Transverse colon (tissue), 3 donors: ENCODE measurements around the gene CYTH4.

Source experiments
- CTCF ChIP-seq, 5 experiments: fragments of 200-600 bp in 3 of 5; fragments of 450-650 bp in 2 of 5; sonication (generic) in 3 of 5; IDR thresholded peaks; 1 replicate in 2 of 5; 2 replicates in 3 of 5; pipeline ENCODE4 v1.5.1; 2016 to 2017; ENCODE audit warnings: antibody characterized with exemption in 5 of 5, inconsistent platforms in 3 of 5, mild to moderate bottlenecking in 2 of 5, moderate library complexity in 1 of 5
- EP300 ChIP-seq: sonication (generic); formaldehyde crosslinking; IDR thresholded peaks from one replicate; pipeline ENCODE4 v1.6.1; 2017; ENCODE audit warnings: antibody characterized with exemption, low read depth

GRCh38 chr22:37237371-37238268 lies 44.7 kb upstream of the CYTH4 start:
- no peak for TF ChIP-seq CTCF (IDR thresholded peaks at IDR 0.05)
- no peak for TF ChIP-seq EP300
